RWPE2 (cell line): Measurements from ENCODE around the gene MGLL.

ENCODE experiments used
- ATAC-seq: fragments of 200-7000 bp; cut with Tn5 transposase; 3 replicates; pipeline ENCODE4 v1.9.1; 2021; ENCODE audit warnings: low read depth
- DNase-seq: peaks from one replicate; pipeline ENCODE4 v3.0.0-alpha.2; 2020; ENCODE audit warnings: low spot score
- H3K27ac ChIP-seq: fragments of 450-650 bp; 2 replicates; pipeline ENCODE4 v1.5.1; 2017; ENCODE audit warnings: mild to moderate bottlenecking; ENCODE audit not compliant: poor library complexity, severe bottlenecking
- H3K27me3 ChIP-seq: fragments of 250-450 bp; sonication (Bioruptor Pico); 2 replicates; pipeline ENCODE4 v1.5.1; 2021; ENCODE audit warnings: mild to moderate bottlenecking, moderate library complexity; ENCODE audit not compliant: insufficient read depth, poor library complexity, severe bottlenecking
- H3K36me3 ChIP-seq: fragments of 250-450 bp; sonication (Bioruptor Pico); 2 replicates; pipeline ENCODE4 v1.5.1; 2020; ENCODE audit warnings: low read depth, mild to moderate bottlenecking, moderate library complexity
- H3K4me1 ChIP-seq: fragments of 250-450 bp; sonication (Bioruptor Pico); 2 replicates; pipeline ENCODE4 v1.5.1; 2021; ENCODE audit warnings: mild to moderate bottlenecking, moderate library complexity; ENCODE audit not compliant: insufficient read depth, poor library complexity, severe bottlenecking
- H3K4me3 ChIP-seq: fragments of 250-450 bp; sonication (Bioruptor Pico); 2 replicates; pipeline ENCODE4 v1.5.1; 2021; ENCODE audit warnings: mild to moderate bottlenecking, moderate library complexity; ENCODE audit not compliant: severe bottlenecking
- H3K9me3 ChIP-seq: fragments of 250-450 bp; sonication (Bioruptor Pico); 2 replicates; pipeline ENCODE4 v1.5.1; 2021; ENCODE audit warnings: mild to moderate bottlenecking, moderate library complexity; ENCODE audit not compliant: severe bottlenecking
- CTCF ChIP-seq: fragments of 450-650 bp; IDR thresholded peaks from one replicate; pipeline ENCODE4 v1.5.1; 2017; ENCODE audit warnings: mild to moderate bottlenecking, moderate library complexity; ENCODE audit not compliant: poor library complexity, severe bottlenecking

Gene MGLL

GRCh38 chr3:127761441-127761801 lies 60.9 kb downstream of the MGLL start:
- no peak for ATAC-seq
- no peaks in the 10 kb centered on the region for H3K36me3 ChIP-seq
- no peaks in the 10 kb centered on the region for H3K27me3 ChIP-seq
- H3K9me3 ChIP-seq = no peaks in the 10 kb centered on the region
- H3K4me3 ChIP-seq = no peak overlapping the region
- DNase-seq = no peak
- TF ChIP-seq CTCF = no peak
- peaks cover 3% of the 10 kb centered on the region for H3K4me1 ChIP-seq
- H3K27ac ChIP-seq = no peak overlapping the region

GRCh38 chr3:127760791-127761440 lies 61.4 kb downstream of the MGLL start:
- ATAC-seq (no peak), DNase-seq (no peak)
- peaks cover 3% of the 10 kb centered on the region for H3K4me1 ChIP-seq
- H3K9me3 ChIP-seq = no peaks in the 10 kb centered on the region
- H3K27ac ChIP-seq = no peak overlapping the region
- no peak for TF ChIP-seq CTCF
- no peak overlapping the region for H3K4me3 ChIP-seq
- no peaks in the 10 kb centered on the region for H3K27me3 ChIP-seq
- H3K36me3 ChIP-seq = no peaks in the 10 kb centered on the region

GRCh38 chr3:127760361-127760760 lies 62.0 kb downstream of the MGLL start:
- Histone ChIP-seq H3K4me1 (no peaks in the 10 kb centered on the region), H3K27ac (no peak overlapping the region), H3K36me3 (no peaks in the 10 kb centered on the region), H3K27me3 (no peaks in the 10 kb centered on the region), H3K4me3 (no peak overlapping the region), H3K9me3 (no peaks in the 10 kb centered on the region)
- no peak for TF ChIP-seq CTCF
- no peak for ATAC-seq
- no peak for DNase-seq

GRCh38 chr3:127759826-127760225 lies 62.5 kb downstream of the MGLL start:
- Histone ChIP-seq H3K9me3 (no peaks in the 10 kb centered on the region), H3K4me1 (no peaks in the 10 kb centered on the region), H3K4me3 (no peak overlapping the region), H3K36me3 (no peaks in the 10 kb centered on the region), H3K27ac (no peak overlapping the region), H3K27me3 (no peaks in the 10 kb centered on the region)
- ATAC-seq (no peak), DNase-seq (no peak)
- TF ChIP-seq CTCF = no peak

- Histone ChIP-seq H3K4me3 (no peak overlapping the region), H3K9me3 (no peaks in the 10 kb centered on the region), H3K27me3 (no peaks in the 10 kb centered on the region), H3K36me3 (no peaks in the 10 kb centered on the region), H3K4me1 (no peaks in the 10 kb centered on the region), H3K27ac (no peak overlapping the region)
- no peak for TF ChIP-seq CTCF
- peak; percentile 22 for DNase-seq
- no peak for ATAC-seq
Observed at GRCh38 chr3:127758013-127758412, 64.3 kb downstream of the MGLL start.
